Ascending aorta (tissue), 2 donors: ENCODE results near the gene TPM1. TPM values are rescaled to one million over a fixed set of nuclear protein-coding genes. Genes with fewer than 3 reads are reported as not detected.
A peak's percentile ranks its signal among the peaks of the same experiment; 100 is the strongest.

Experiments used
- DNase-seq, 2 donors: peaks; one replicate each; pipeline ENCODE4 v3.0.0-alpha.2; 2019; ENCODE audit warnings: low spot score in 2 of 2
- H3K27ac ChIP-seq, 2 donors: fragments of 200-600 bp; sonication (generic); one replicate each; pipeline ENCODE4 v1.5.1; 2016 to 2017; ENCODE audit warnings: mild to moderate bottlenecking in 1 of 2
- H3K27me3 ChIP-seq: fragments of 200-600 bp; sonication (generic); one replicate; pipeline ENCODE4 v1.5.1; 2017
- H3K36me3 ChIP-seq, 2 donors: fragments of 200-600 bp; sonication (generic); one replicate each; pipeline ENCODE4 v1.5.1; 2016
- H3K4me1 ChIP-seq, 2 donors: fragments of 200-600 bp; sonication (generic); one replicate each; pipeline ENCODE4 v1.5.1; 2016 to 2017; ENCODE audit warnings: mild to moderate bottlenecking in 1 of 2
- H3K4me3 ChIP-seq, 2 donors: fragments of 200-600 bp; sonication (generic); one replicate each; pipeline ENCODE4 v1.5.1; 2016 to 2017; ENCODE audit warnings: mild to moderate bottlenecking in 1 of 2
- H3K9me3 ChIP-seq, 2 donors: fragments of 200-600 bp; sonication (generic); one replicate each; pipeline ENCODE4 v1.5.1; 2016
- CTCF ChIP-seq, 3 experiments: fragments of 200-600 bp in 2 of 3; fragments of 450-650 bp in 1 of 3; sonication (generic) in 2 of 3; IDR thresholded peaks; one replicate each; pipeline ENCODE4 v1.5.1; 2016 to 2019; ENCODE audit warnings: antibody characterized with exemption in 3 of 3, mild to moderate bottlenecking in 1 of 3, moderate library complexity in 1 of 3
- intact Hi-C: fragments of 100-400 bp; cut with DNase I; formaldehyde crosslinking; loops from one replicate; pipeline ENCODE4 v1.15.1; 2023
- total RNA-seq: library from RNA; depleted of rRNA; stranded (reverse); fragments of >200 nt; gene quantifications from one replicate; pipeline ENCODE4 v1.1.0, GENCODE V29; 2016

TPM1 gene
- total RNA-seq, 1 donor from 2014 or later, result 813 TPM

GRCh38 chr15:63045465-63045840 lies 2.9 kb downstream of the TPM1 start:
- Histone ChIP-seq H3K36me3 (peaks cover 11 to 36% of the 10 kb centered on the region in 2 donors), H3K4me1 (peaks cover 8 to 34% of the 10 kb centered on the region in 2 donors), H3K27me3 (no peaks in the 10 kb centered on the region), H3K9me3 (no peaks in the 10 kb centered on the region), H3K4me3 (peak overlapping the region; percentile 76 to 85), H3K27ac (peak overlapping the region; percentile 86 to 98)
- DNase-seq, result no peak
- TF ChIP-seq CTCF (IDR thresholded peaks at IDR 0.05), result no peak
- intact Hi-C loops, result loop anchor here (5.0 to 10.0 kb wide), 3 partner anchors 232 to 651 kb away; partner anchors contain the start of genes APH1B and TLN2

DNA sequence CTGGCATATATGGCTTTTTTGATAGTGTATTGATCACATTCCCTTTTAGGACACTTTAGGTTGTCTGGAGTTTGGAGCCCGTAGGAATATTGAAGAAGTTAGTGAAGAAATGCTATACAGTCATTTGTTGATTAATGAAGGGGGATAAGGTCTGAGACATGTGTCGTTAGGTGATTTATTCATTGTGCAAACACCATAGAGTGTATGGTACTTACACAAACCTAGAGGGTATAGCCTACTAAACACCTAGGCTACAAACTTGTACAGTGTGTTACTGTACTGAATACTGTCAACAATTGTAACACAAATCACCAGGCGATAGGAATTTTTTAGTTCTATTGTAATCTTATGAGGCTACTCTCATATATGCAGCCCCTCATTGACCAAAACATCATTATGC lies 3.3 kb downstream of the TPM1 start:
- H3K9me3 ChIP-seq, result no peaks in the 10 kb centered on the region
- no peak for DNase-seq
- peaks cover 8 to 34% of the 10 kb centered on the region in 2 donors for H3K4me1 ChIP-seq
- H3K36me3 ChIP-seq, result peaks cover 11 to 36% of the 10 kb centered on the region in 2 donors
- peak overlapping the region; percentile 86 to 98 for H3K27ac ChIP-seq
- peak overlapping the region; percentile 76 to 85 for H3K4me3 ChIP-seq
- intact Hi-C loops, result loop anchor here (5.0 to 10.0 kb wide), 3 partner anchors 231 to 651 kb away; partner anchors contain the start of genes APH1B and TLN2
- TF ChIP-seq CTCF (IDR thresholded peaks at IDR 0.05), result no peak
- no peaks in the 10 kb centered on the region for H3K27me3 ChIP-seq

DNA sequence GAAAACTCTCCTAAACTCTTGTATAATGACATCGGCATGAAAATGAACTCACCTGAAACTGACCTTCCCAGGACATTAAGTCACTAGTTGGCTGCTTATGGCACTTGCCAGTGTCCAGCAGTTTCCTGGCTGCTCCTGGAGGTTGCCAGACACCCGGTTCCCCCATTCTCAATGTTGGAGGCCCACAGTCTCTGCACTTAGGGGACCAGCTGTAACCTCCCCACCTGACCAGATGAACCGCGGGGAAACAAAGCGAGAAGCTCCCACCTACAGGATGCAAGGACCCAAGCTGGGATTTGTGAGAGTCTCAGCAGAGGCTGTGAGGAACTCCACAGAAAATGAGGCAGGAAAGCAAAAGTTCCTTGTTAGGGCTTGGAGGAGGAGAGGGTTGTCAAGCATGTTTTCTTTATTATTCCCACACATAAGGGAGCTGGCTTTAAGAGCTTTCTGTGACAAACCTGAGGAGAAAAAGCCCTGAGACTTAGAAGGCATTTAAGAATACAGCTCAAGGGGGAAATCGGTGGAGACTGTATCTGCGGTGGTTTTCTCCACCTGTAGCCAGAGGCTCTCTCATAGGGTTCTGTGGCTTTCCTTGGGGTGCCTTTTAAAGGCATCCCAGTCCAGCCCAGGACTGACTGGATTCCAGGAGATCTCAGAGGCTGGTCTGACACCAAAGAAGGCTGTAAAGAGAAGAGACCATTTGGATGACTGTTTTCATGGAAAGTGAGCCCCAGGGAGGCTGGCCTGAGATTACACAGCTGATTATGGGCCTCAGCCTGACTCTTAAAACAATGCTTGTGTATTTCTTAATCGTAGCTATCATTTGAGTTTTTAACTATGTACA lies 4.6 kb downstream of the TPM1 start:
- TF ChIP-seq CTCF (IDR thresholded peaks at IDR 0.05), result no peak
- H3K4me1 ChIP-seq, result peaks cover 8 to 39% of the 10 kb centered on the region in 2 donors
- no peak for DNase-seq
- intact Hi-C loops, result loop anchor here (5.0 to 10.0 kb wide), 3 partner anchors 230 to 652 kb away; partner anchors contain the start of genes APH1B and TLN2
- H3K9me3 ChIP-seq, result no peaks in the 10 kb centered on the region
- peaks cover 11 to 36% of the 10 kb centered on the region in 2 donors for H3K36me3 ChIP-seq
- H3K27me3 ChIP-seq, result no peaks in the 10 kb centered on the region
- H3K4me3 ChIP-seq, result peak overlapping the region; percentile 76 to 85
- H3K27ac ChIP-seq, result peak overlapping the region; percentile 86 to 98

DNA sequence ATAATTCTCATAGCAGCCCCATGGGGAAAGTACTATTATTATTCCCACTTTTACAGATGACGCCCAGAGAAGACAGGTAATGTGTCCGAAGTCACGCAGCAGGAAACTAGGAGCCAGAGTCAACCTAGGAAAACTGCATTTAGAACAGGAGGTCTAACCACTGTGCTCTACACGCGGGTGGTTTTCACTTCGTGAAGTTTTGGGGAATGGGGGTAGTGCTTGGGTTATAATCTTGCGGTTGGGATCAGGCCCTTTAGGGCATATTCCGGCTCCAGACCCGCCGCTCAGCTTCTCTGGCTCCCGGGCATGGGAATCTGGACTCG lies 5.2 kb downstream of the TPM1 start:
- TF ChIP-seq CTCF (IDR thresholded peaks at IDR 0.05), result no peak
- Histone ChIP-seq H3K4me3 (peak overlapping the region; percentile 76 to 85), H3K9me3 (no peaks in the 10 kb centered on the region), H3K27me3 (no peaks in the 10 kb centered on the region), H3K27ac (peak overlapping the region; percentile 86 to 98), H3K36me3 (peaks cover 11 to 36% of the 10 kb centered on the region in 2 donors), H3K4me1 (peaks cover 12 to 45% of the 10 kb centered on the region in 2 donors)
- no peak for DNase-seq
- intact Hi-C loops, result loop anchor here (1.0 to 10.0 kb wide), 4 partner anchors 46 to 653 kb away; partner anchors contain the start of genes APH1B and TLN2

GRCh38 chr15:63048115-63048775 lies 5.7 kb downstream of the TPM1 start:
- Histone ChIP-seq H3K27me3 (no peaks in the 10 kb centered on the region), H3K9me3 (no peaks in the 10 kb centered on the region), H3K4me3 (peak overlapping the region; percentile 76 to 85), H3K27ac (peak overlapping the region; percentile 86 to 98), H3K4me1 (peaks cover 12 to 50% of the 10 kb centered on the region in 2 donors), H3K36me3 (peaks cover 11 to 36% of the 10 kb centered on the region in 2 donors)
- TF ChIP-seq CTCF (IDR thresholded peaks at IDR 0.05), result peak; percentile 87 to 97 (median 90)
- peak; percentile 59 to 94 for DNase-seq
- intact Hi-C loops, result loop anchor here (1.0 to 10.0 kb wide), 4 partner anchors 45 to 653 kb away; partner anchors contain the start of genes APH1B and TLN2
